ENCODE measurements around the gene SEMA6B.

The SEMA6B gene

DNA sequence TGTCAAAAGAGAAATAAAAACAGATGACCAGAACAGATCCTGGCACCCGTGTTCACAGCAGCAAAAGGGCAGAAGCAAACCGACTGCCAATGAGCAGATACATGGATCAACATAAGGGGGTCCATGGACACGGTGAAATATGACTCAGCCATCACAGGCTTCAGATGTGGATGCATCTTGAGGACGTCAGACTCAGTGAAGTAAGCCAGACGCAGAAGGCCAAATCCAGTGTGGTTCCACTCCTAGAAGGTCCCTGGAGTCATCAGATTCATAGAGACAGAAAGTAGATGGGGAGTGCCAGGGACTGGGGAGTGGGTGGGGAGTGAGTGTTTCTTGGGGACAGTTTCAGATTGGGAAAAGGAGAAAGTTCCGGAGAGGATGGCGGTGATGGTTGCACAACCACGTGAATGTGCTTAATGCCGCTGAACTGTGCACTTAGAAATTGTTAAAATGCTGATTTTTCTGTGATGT lies 28.8 kb upstream of the SEMA6B start:
- no peak for FAIRE-seq

DNA sequence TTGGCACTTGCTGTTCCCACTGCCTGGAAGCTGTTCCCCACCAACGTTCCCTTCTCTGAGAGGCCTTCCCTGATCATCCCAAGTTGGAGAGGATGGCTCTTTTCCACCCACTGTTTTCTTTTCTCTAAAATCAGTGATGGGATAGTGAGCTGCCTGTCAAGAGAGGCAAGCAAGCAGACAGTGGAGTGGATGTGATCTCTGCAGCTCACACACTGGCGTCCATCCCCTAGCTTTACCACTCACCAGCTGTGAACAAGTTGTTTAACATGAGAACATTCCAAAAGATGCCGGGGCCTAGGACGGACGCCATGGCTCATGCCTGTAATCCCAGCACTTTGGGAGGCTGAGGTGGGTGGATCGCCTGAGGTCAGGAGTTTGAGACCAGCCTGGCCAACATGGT lies 28.0 kb upstream of the SEMA6B start:
- no peak for FAIRE-seq

DNA sequence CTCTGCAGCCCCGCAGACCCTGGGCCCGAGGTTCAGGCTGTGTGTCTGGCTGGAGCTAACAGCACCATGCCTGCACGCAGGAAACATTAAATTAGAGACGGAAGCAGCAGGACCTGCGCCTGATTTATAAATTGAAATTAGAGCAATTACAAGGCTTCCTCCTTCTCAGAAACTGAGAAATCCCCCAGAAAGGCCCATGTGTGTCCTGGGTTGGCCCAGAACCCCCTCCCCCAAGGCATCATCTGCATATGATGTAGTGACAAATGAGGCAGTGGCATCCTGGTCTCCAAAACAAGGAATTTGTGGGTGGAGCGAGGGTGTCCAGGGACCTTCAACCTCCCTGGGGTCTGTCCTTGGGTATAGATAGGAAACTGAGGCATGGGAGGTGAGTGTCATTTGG lies 27.2 kb upstream of the SEMA6B start:
- no peak for FAIRE-seq

DNA sequence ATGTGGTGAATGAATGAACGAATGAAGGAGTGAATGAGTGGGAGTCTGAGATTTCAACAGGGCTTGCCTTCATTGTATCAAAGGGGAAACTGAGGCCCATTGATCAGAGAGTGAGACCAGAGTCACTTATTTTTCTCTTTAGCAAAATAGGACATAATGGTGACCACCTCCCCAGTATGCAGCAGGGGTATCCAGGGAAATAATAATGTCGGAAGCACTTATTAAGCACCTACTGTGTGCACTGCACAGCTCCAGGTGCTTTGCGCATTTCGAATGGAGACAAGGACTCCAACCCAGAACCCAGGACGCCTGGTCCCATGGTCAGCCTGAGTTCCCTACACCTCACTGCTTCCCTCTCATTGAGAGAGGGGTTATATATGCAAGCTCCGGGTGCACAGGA lies 26.8 kb upstream of the SEMA6B start:
- FAIRE-seq = no peak

DNA sequence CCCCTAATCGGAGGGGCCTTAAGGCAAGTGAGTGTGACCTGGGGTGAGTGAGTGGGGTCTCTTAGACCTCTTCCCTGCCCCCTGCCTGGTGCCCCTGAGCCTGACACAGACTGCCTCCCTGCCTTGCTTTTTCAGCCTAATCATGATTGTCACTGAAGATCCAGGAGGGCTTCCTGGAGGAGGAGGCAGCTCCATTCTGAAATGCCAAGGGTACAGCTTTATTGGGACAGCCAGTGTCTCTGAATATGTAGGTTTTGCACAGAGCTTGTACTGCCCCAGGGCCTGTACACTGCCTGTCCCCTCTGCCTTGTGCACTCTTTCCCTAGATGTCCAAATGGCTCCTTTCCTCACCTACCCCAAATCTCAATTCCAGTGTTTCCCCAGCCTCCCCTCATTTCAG lies 26.1 kb upstream of the SEMA6B start:
- FAIRE-seq = no peak

DNA sequence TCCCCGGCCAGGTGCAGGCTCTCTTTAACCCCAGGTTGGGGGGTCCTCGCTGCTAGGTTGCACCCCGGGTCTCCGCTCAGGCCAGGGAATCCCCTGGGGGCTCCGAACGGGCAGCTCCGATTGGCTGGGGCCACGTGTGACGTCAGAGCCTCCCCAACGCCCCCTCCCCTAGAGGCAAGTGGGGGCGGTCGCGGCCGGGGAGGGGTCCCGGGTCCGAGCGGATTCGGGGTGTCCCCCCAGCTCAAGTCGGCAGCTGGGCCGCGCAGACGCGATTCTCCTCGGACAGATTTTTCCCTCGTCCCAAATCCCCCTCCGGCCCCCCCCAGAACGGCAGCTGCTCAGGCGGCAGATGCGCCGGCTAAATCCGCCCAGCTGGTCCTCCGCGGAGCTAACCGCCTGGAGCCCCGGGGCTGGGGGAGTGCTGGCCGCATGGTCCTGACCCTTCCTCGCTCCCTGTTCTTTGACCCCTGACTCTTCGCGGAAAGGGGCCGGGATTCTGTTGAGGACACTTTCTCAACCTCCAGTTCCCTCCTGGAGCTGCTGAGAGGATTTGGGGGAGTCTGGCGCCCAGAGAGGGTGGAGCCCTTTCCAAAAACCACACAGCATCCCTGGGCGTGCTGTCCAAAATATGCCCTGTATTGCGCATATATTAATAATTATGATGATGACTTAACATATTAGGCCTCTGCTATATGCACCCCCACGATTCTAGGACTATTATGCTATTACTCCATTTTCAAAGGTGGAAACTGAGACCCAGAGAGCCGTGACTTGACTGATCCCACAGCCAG lies 25.4 kb upstream of the SEMA6B start:
- no peak for FAIRE-seq

DNA sequence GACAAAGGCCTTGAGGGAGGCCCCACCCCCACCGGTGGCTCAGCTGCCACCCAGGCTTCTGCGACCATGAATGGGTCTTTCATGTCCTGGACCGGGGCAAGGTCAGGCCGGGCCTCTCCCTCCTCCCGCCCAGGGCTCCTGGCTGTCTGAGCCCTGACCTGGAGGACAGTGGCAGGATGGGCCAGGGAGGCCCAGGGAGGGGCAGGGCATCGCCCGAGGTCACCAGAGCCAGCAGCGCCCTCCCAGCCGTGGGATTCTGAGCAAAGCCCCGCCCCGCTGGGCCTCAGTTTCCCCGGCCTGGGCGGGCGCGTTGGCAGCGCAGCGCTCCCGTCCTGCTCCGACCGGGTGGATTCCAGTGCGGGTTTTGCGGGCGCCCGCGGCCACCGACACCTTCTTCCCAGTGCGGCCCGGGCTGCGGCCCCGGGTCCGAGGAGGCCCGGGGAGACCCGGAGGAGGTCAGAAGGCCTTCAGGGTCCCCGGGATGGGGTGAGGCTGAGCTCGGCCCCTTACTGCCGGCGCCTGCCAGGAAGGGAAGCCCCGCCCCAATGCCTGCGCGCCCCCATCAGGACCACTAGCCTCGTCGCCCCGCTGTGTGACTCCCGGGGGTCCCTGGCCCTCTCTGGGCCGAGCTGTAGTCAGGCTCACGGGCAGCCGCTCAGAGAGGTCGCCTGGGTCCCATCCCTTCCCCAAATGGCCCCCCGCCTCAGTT lies 24.6 kb upstream of the SEMA6B start:
- no peak for FAIRE-seq

DNA sequence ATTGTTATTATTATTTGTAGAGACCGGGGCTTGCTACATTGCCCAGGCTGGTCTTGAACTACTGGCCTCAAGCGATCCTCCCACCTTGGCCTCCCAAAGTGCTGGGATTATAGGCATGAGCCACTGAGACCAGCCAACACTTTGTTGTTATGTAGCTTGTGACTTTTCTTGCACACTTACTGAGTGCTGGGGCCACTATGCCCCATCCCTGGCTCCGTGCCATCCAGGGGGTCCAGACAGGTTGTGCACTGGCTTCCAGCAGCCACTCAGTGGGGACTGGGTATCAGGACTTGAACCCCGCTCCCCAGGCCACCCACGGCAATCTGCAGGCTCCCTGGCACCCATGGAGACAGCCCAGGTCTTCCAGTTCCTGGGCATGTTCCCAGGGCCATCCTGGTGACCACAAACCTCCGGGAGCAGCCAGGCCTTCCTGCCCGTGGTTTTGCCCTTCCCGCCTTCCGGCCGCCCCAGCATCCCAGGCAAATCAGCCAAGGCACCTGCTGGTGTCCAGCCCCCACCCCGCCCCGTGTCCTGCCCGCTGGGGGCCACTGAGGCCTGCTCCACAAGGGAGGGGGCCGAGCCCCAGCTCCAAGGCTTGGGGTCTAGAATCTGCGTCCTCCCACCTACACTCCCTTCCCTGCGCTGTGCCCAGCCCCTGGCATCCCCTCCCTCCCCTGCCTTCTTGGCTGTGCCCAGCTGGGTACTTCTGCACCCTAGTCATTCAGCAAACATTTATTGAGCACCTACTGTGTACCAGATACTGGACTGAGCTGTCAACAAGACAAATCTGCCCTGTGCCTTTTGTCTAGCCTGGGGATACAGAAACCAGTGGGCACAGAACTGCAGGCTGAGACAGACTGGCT lies 23.7 kb upstream of the SEMA6B start:
- FAIRE-seq = no peak

DNA sequence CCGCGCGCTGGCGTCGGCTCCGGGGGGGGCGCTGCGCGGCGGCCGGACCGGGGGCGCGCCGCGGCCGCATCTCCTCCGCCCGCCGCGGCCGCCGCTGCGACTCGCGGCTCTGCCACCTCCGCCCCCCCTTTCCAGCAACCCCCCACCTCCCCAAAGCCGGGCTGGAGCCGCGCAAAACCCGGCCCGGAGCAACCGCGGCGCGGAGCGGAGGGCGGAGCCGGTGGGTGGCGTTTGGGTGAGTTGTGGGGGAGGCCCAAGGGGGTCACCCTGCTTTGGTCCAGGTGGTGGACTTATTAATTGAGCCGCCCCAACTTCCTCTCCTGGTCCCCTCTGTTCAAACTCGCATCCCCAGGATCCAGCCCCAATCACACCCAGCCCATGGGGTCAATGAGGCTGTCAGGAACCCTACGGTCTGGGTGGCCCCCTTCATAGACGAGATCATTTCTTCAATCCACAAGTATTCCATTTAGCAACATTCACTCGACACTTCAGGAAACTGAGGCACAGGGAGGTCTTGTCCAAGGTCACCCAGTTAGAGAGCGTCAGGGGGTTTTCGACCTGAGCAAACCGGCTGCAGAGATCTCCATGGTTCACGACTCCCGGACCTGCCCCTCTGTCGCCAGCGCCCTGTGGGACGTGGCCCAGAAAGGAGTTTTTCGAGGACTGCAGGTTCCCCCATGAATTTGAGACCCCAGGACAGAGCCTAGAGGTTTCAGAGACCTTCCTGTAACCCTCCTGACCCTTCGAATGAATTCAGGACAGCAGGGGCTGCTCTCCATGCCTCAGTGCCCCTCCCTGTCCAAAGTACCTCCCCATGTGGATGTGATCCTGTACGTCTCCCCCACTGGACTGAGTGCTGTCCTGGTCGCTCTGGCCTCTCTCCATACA lies 22.4 kb upstream of the SEMA6B start:
- no peak for FAIRE-seq

DNA sequence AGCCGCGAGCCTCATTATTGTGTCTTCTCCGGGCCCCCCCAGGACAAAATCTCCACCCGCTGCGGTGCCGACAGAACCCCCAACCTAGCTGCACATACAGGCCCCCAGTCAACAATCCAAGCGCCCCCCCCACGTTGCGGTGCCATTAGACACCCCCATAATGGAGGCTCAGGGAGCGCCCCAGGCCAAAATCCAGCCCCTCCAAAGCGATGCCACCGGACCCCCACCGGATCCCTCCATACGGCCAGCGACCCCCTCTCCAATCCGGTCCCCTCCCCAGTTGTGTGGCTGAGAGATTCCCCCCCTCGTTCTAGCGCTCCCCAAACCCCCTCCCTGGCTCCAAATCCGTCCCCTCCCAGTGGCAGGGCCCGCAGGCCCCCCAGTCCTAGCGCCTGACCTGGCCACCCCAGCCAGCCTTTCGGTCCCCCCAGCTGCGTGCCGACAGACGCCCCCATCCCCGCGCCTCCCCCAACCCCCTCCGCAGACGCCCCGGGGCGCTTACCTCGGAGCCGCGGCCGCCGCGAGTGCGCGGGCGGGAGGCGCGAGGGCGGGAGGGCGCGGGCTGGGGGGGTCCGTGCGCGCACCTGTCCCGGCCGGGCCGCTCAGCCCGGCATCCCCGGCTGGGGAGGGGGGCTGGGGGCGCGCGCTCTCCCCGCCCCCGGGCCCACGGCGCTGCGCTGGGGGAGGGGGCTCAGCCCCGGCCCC lies 21.6 kb upstream of the SEMA6B start:
- FAIRE-seq = no peak

DNA sequence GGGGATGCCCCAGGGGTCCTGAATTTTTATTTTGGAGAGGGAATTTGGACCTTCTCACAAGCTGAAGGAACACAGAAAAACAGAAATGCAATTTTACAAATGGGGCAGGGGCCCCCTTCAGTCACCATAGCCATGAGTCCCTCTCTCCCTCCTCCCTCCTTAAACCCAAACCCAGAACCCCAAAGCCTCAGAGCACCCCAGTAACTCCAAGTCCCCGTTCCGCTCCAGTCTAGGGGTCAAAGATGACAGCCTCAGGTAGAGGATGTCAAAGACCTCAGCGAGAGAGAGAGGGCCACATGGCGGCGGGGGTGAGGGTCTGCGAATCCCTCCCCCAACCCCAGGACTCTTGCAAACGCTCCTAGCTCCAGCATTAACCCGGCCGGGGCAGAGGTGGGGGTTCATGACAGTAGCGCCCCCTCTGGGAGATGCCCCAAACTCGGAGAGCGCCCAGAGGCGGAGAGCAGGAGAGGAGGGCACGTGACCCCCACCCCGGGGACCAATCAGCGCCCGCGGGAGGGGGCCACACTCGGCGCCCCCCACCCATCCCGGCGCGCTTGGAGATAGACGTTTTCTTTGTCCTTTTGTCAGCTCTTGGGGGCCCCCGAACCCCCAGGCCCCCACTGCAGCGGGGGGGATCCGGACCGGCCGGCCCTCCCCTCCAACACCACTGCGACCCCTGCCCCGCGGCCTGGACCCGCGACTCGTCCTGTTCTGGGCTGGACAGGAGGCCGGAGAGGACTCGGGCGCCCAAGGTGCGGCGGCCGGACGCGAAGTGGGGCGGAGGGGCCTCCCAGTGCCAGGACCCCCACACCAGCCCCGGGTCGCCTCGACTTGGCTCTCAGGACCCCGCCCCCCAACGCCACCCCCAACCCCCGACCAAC lies 20.8 kb upstream of the SEMA6B start:
- no peak for FAIRE-seq

DNA sequence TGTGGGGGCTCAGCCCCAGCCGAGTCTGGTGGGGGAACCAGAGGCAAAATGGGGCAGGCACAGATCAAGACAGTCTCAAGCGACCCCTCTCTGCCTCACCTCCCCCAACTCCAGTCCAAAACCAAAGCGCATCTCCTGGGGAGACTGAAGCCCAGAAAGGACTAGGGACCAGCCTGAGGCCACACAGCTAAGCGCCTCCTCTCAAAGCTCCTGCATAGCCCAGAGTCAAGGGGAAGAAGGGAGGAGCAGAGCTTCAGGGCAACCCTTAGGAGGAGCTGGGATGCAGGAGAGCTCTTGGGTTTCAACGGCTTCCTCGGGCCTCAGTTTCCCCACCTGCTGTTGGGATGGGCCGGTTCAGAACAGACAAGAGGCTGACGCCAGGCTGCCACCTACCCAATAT lies 19.9 kb upstream of the SEMA6B start:
- FAIRE-seq = no peak

DNA sequence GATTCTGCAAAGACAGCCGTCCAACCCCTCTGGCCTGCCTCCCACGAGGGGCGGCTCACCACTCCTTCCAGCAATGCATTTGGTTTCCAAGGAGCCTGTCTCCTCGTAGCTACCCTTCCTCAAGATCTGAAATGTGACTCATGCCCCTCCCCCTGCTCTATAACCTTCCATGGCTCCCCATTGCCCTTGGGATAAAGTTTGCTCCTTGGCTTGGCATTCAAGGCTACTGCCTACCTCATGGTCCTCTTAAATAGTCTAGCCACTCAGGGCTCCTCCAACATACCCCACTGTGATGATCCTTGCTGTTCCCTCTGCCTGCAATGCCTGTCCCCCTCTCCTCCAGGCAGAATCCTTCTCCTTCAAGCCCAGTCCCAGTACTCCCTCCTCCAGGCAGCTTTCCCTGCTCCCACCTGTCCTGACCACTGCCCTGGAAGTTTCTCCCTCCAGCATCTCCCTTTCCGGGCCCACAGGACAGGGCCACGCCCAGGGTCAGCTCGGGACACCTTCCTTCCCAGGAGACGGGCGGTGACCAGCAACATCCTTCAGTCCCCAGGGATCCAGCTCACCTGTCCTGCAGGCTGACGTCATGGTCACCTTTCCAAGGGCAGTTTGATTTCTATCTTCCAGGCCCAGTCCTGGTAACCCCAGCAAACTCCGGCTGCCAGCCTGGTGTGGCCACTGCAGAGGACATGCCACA lies 19.2 kb upstream of the SEMA6B start:
- FAIRE-seq = no peak

DNA sequence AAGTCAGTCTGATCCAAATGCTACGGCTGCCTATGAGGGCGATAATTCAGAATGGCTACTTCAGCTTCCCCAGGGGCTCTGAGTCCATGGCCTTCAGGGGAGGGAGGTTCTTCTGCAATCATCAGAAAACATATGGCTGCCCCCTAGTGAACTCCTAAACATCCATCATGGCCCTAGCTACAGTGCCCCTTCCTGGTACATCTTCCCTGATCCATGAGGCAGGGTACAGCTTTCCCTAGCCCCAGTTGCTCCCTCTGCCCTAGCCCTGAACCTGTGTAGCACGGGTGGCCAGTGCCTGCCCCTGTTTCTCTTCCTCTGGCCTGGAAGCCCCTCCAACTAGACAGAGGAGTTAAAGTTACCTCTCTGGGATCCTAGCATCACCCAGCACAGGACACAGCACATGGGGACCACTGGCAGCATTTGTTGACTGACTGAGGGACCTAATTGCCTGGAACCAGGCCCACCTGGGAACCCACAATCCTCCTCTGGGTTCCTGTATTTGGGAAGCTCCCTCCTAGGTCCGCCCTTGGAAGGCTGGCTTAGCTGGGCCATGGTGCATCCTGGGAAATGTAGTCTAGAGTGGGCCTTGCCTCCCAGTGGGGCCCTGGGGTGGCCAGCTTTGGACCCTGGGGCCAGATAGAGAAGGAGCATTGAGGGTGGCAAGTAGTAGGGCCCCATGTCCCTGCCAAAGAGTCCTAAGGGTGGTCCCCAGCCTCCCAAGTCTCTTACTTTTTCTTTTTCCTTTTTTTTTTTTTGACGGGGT lies 17.7 kb upstream of the SEMA6B start:
- FAIRE-seq = no peak

DNA sequence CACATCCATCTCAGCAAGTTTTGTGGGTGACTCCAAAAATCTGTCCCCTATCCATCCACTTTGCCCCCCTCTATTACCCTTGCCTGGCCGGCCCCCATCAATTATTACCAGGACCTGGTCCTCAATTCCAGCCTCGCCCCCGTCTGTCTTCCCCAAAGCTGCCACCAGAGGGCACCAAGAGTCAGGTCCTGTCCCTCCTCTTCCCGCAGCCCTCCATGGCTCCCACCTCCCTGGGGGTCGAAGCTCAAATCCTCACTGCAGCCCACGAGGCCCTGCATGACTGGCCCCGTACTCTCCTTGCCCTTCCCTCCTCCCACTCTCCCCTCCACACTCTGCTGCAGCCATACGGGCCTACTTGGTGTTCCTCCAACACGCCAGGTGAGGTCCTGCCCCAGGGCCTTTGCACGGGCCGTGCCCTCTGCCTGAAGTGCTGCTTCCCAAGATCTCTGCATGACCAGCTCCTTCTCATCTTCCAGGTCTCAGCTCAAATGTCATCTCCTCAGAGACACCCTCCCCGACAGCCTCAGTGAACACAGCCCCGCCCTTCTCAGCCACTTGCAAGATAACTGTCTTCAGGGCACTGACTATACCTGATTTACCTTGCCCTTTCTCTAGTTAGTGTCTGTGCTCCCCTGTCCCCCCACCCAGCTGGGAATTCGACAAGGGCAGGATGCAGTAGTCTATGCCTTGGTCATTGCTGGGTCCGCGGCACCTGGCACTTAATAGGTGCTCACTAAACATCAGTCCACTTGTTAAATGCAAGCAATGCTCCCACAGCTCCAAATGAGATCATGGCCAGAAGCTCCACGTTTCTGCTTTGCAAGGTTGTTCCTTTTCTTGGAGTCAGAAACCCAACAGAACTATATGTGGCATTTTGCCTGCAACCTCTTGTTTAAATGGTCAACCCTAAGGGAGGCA lies 16.8 kb upstream of the SEMA6B start:
- FAIRE-seq = no peak

DNA sequence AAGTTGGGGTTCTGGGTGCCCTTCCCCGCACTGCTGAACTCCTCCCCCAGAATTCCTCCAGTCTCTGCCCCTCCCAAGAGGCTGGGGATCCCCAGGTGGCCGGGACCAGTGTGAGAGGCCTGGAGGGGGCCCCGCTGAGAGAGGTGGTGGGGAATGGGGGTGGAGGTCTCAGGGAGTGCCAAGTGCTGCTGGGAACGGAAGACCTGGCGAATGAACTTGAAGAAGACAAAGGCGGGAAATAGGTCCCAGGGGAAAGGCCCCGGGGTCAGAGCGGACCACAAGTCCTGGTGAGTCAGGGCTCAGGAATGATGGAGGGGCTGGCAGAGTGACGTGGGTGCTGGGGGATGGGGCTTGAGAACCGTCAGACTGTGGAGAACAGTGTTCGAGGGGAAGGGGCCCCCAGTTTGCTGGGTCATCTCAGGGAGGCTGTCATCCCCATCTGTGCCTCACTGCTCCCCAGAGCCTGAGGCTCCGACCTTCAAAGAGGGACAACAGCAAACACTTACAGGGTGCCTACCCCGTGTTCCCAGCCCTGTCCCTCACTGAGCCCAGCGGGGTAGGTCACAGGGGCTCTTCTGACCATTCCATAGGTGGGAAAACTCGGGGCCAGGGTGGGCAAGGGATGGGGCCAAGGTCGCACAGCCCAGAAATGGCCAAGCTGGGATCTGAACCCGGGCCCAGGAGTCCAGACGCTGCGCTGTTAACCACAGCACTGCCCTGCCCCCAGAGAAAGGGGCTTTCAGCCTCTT lies 16.0 kb upstream of the SEMA6B start:
- FAIRE-seq = no peak

DNA sequence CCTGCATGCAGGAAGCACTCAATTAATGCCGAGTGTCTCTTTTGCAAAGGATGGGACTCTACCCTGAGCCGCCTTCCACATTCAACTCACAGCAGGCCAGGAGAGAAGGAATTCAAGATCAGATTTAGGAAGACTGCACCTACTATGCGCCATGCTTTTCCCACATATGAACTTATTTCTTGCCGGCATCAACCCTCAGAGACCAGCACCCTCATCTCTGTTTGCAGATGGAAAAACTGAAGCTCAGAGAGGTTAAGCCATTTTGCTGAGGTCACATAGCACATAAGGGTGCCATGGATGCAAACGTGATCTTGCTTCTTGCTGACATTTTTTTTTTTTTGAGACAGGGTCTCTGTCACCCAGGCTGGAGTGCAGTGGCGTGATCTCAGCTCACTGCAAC lies 14.2 kb upstream of the SEMA6B start:
- no peak for FAIRE-seq
